Breast epithelium (tissue), 3 donors: ENCODE measurements around the gene FBLN2.

Experiments used
- POLR2A ChIP-seq: fragments of 450-650 bp; IDR thresholded peaks from one replicate; pipeline ENCODE4 v1.6.1; 2016; ENCODE audit warnings: antibody characterized with exemption, mild to moderate bottlenecking, moderate library complexity
- TF ChIP-seq, protein P1 (sequence below), 3 donors: fragments of 450-650 bp; IDR thresholded peaks; one replicate each; pipeline ENCODE4 v1.5.1; 2016 to 2017; ENCODE audit warnings: antibody characterized with exemption in 3 of 3, mild to moderate bottlenecking in 3 of 3, moderate library complexity in 3 of 3

DNA sequence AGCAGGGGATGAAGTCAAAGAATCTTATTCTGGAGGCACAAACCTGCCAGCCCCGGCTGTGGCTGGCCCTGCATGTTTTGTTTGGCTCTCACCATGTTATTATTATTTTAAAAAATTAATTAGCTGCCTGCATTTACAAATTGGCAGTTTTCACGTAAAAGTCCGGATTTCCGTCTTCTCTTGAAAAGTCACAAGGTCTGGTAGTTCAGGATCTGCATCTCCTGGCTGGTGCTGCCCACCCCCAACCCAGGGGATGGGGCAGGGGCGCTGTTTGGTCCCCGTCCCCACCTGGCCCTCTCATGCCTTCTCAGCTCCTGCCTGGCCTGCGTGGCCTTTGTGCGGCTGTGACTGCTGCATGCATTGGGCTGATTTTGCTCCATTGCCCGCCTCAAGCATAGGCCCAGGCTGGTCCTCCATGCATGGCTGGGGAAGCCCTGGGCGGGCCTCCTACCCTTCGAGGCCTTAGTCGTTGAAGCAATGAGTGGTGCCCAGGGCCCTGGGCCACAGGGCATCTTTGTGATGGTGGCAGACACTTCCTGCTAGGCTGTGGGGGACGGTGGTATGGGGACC lies 2.0 kb downstream of the FBLN2 start:
- TF ChIP-seq, protein P1, sequence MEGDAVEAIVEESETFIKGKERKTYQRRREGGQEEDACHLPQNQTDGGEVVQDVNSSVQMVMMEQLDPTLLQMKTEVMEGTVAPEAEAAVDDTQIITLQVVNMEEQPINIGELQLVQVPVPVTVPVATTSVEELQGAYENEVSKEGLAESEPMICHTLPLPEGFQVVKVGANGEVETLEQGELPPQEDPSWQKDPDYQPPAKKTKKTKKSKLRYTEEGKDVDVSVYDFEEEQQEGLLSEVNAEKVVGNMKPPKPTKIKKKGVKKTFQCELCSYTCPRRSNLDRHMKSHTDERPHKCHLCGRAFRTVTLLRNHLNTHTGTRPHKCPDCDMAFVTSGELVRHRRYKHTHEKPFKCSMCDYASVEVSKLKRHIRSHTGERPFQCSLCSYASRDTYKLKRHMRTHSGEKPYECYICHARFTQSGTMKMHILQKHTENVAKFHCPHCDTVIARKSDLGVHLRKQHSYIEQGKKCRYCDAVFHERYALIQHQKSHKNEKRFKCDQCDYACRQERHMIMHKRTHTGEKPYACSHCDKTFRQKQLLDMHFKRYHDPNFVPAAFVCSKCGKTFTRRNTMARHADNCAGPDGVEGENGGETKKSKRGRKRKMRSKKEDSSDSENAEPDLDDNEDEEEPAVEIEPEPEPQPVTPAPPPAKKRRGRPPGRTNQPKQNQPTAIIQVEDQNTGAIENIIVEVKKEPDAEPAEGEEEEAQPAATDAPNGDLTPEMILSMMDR (IDR thresholded peaks at IDR 0.05) = no peak
- TF ChIP-seq POLR2A = no peak
